GM12891 (cell line): ENCODE data around the gene PKD2.
A peak's percentile ranks its signal among the peaks of the same experiment; 100 is the strongest.

ENCODE experiments used
- DNase-seq: peaks from one replicate; pipeline ENCODE4 v3.0.0; 2011; ENCODE audit warnings: low spot score; ENCODE audit not compliant: insufficient read length
- FAIRE-seq: peaks from 2 replicates; lab custom pipeline; 2011; peaks lifted over from hg19 to GRCh38; lab: Jason Lieb, UNC
- PAX5 ChIP-seq: IDR thresholded peaks from 2 replicates; pipeline ENCODE4 v1.6.1; 2011; ENCODE audit warnings: low read length, moderate library complexity, mild to moderate bottlenecking; ENCODE audit not compliant: insufficient read depth, severe bottlenecking
- POLR2A ChIP-seq: IDR thresholded peaks from 2 replicates; pipeline ENCODE4 v1.6.1; 2011; ENCODE audit warnings: low read depth, low read length, control low read depth
- POLR2AphosphoS5 ChIP-seq: IDR thresholded peaks from 2 replicates; pipeline ENCODE4 v1.6.1; 2011; ENCODE audit warnings: low read depth, low read length, control low read depth
- POU2F2 ChIP-seq: IDR thresholded peaks from 2 replicates; pipeline ENCODE4 v1.6.1; 2011; ENCODE audit warnings: low read depth, mild to moderate bottlenecking, control low read depth, low read length, moderate library complexity
- SPI1 ChIP-seq: IDR thresholded peaks from 2 replicates; pipeline ENCODE4 v1.6.1; 2011; ENCODE audit warnings: low read depth, low read length, control low read depth
- TAF1 ChIP-seq: IDR thresholded peaks from 2 replicates; pipeline ENCODE4 v1.6.1; 2011; ENCODE audit warnings: low read depth, low read length, control low read depth

The PKD2 gene

DNA sequence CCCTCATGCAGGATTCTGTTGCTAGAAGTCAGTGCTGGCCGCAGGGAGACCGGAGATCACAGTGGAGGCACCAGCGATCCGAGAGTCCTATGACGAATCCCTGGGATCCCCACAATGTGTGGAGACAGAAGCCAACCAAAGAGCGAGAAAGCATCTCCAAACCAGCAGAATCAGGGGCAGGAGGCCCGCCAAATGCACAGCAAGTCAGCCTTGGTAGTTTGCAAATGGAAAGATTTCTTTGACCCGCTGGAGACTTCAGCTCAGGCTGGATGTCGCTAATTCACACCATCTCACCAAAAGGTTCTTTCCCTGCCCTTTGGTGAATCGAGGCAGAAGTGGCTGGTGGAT is 505 bp upstream of the PKD2 start:
- DNase-seq = no peak
- no peak for FAIRE-seq
- no peak for TF ChIP-seq POU2F2
- no peak for TF ChIP-seq TAF1
- TF ChIP-seq POLR2A = no peak
- TF ChIP-seq POLR2AphosphoS5 = no peak
- TF ChIP-seq SPI1 = no peak

DNA sequence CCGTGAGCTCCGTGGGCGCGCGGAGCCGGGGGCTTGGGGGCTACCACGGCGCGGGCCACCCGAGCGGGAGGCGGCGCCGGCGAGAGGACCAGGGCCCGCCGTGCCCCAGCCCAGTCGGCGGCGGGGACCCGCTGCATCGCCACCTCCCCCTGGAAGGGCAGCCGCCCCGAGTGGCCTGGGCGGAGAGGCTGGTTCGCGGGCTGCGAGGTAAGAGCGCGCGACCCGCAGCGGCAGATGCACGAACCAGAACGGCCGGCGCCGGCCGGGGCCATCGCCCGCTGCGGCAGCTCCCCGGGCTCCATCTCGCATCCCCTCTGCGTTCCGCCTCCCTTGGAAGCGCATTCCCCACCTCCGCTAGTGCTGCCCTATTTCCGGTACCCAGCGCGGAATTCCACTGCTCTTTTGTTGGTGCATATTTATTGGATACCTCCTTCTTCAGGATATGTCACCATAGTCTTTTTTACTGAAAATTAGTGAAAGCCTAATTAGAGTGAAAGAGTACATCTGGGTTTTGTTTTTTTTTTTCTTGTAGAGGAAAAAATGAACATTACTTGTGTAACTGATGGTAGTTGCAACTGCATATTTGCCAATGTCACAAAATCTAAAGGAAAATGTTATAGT is 797 bp downstream of the PKD2 start:
- peak; percentile 27 for DNase-seq
- no peak for FAIRE-seq

DNA sequence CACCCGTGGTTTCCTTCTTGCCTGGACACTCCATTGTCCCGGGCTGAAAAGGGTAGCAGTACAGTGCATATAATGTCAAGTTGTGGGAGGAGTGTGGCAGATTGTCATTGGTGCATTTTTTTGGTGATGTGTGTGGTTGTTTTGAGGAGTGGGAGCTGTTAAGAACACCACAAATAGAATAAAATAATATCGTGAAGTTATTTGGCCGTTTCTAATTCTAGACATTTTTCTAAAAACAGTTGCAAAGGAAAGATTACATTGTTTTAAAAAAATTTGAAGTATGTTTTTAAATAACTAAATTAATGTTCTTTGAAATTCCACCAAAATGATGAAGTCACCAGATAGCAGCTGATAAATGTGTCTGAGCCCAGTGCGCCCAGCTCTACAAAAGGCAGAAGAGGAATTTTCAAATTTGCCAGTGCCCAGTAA is 1.3 kb downstream of the PKD2 start:
- no peak for DNase-seq

More for the DNA sequence above, 797 bp downstream of the PKD2 start:
- TF ChIP-seq POLR2A (no peak), POU2F2 (no peak), PAX5 (no peak), TAF1 (no peak), POLR2AphosphoS5 (no peak), SPI1 (no peak)

DNA sequence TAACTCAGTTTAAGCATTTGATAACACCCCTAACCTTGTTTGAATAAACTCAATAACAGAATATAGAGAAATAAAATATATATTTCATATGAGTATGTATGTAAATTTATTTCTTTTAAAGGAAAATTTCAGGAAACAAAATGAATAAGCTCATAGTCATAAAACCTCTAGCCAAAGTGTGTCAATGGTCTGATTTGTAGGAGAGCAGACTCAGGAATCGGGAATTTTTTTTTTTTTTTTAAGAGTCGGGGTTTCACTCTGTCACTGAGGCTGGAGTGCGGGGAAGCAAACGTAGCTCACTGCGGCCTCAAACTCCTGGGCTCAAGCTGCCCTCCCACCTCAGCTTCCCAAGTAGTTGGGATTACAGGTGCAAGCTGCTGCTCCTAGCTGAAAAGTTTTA is 2.4 kb downstream of the PKD2 start:
- no peak for FAIRE-seq
- TF ChIP-seq TAF1 = no peak

More for the DNA sequence above, 1.3 kb downstream of the PKD2 start:
- TF ChIP-seq PAX5 = no peak
- no peak for TF ChIP-seq POU2F2
- no peak for TF ChIP-seq POLR2AphosphoS5
- no peak for TF ChIP-seq POLR2A
- no peak for TF ChIP-seq TAF1
- no peak for TF ChIP-seq SPI1
- peak; percentile 38 for FAIRE-seq

DNA sequence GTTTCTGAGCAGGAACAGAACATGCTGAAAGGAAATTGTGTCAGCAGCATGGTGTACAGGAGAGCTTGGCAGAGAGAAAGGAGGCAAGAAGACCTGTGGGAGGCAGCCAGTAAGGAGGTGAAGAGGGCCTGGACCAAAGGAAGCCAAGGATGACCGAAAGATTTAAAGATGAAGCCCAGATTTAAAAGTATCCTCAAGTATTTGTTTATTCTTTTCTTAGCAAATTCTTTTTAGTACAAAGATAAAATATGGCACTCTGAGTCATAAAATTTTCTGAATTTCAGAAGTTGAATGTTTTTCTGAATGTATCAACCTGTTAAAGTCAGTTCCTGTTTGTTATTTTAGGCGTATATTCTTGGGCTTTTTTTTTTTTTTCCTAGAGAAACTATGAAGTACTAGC is 3.5 kb downstream of the PKD2 start:
- TF ChIP-seq PAX5 (no peak), POLR2AphosphoS5 (no peak), SPI1 (no peak), POU2F2 (no peak), TAF1 (no peak), POLR2A (no peak)
- FAIRE-seq (no peak), DNase-seq (no peak)

More for the DNA sequence above, 2.4 kb downstream of the PKD2 start:
- DNase-seq = no peak

DNA sequence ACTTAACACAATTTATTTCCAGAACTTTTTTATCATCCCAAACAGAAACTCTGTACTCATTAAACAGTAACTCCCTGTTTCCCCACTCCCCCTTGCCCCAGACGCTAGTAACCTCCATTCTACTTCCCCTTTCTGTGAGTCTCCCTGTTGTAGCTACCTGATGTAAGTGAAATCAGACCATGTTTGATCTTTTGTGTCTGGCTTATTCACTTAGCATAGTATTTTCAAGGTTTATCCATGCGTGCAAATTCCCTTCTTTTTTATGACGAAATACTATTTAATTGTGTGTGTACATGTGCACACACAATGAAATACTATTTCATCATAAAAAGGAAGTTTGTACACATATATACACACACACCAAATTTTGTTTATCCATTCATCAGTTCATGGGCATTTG is 5.2 kb downstream of the PKD2 start:
- TF ChIP-seq POLR2AphosphoS5 (no peak), TAF1 (no peak), SPI1 (peak; percentile 81), PAX5 (no peak)
- FAIRE-seq (peak; percentile 85), DNase-seq (no peak)

DNA sequence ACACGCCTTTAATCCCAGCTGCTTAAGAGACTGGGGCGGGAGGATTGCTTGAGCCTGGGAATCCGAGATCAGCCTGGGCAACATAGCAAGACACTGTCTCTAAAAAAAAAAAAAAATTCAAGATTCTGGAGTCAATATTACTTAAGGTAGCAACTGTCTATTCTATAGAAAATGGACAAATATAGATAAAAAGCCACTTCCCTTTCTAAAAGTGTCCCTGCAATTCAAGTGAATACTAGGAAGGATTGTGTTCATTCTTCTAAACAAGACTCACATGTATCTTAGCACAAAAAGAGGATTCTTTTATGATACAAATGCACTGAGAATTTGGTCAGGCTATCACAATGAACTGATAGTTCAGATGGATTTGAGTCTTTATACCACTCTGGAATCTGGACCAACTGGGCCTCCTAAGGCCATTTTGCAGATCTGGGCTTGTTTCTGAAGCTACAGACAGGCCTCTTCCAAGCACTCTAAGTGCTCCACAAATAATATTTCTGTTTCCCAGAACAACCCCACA is 7.0 kb downstream of the PKD2 start:
- DNase-seq (no peak), FAIRE-seq (no peak)
- TF ChIP-seq POLR2AphosphoS5 (no peak), PAX5 (no peak), POU2F2 (no peak), TAF1 (no peak), POLR2A (no peak)

DNA sequence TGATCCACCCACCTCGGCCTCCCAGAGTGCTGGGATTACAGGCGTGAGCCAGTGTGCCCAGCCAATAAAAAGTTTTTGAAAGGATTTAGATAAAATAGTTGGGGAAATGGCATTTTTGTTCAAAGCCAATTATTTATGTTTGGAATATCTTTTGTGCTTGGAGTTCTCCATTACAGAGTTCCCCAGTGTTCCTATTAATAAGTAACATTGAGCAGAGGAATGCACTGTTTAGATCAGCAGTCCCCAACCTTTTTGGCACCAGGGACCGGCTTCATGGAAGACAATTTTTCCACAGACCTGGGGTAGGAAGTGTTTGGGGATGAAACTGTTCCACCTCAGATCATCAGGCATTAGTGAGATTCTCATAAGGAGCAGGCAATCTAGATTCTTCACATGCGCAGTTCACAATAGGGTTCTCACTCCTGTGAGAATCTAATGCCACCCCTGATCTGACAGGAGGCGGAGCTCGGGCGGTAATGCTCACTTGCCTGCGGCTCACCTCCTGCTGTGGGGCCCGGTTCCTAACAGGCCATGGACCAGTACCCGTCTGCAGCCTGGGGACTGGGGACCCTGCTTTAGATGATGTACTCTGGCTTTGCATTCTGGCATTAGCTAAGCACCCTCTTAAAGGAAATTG is 8.3 kb downstream of the PKD2 start:
- FAIRE-seq = no peak
- TF ChIP-seq PAX5 (no peak), POLR2AphosphoS5 (no peak), SPI1 (no peak), POLR2A (no peak), POU2F2 (no peak), TAF1 (no peak)
- no peak for DNase-seq

DNA sequence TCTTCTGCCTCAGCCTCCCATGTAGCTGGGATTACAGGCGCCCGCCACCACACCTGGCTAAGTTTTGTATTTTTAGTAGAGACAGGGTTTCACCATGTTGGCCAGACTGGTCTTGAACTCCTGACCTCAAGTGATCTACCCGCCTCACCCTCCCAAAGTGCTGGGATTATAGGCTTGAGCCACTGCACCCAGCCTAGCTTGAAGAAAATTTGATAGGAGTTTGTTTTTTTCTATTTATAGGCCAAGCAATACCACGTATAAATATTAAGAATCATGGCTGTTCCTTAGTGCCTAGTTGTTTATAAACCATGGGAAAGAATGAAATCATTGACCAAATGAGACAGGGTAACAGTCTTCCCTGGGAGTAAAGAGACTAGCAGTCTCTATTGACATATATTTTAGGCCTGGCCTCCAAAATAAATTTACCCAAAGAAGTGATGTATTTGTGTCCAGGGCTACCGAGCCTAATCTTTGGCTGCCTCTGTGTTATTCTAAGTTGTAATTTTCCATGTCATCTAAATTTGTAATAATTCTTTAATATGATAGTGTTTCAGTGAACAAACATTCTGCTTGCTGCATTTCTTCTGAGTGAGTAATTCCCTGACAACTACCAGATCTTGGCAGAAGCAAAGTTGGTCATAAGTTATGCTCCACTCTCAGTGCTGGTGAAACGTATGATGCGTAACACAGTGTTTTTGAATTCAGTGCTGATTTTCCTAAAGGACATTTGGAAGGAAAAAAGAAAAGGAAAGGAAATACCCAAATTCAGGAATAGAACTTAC is 10.3 kb downstream of the PKD2 start:
- DNase-seq (no peak), FAIRE-seq (no peak)
- TF ChIP-seq TAF1 (no peak), POU2F2 (no peak), PAX5 (no peak), POLR2AphosphoS5 (no peak), POLR2A (no peak), SPI1 (no peak)

DNA sequence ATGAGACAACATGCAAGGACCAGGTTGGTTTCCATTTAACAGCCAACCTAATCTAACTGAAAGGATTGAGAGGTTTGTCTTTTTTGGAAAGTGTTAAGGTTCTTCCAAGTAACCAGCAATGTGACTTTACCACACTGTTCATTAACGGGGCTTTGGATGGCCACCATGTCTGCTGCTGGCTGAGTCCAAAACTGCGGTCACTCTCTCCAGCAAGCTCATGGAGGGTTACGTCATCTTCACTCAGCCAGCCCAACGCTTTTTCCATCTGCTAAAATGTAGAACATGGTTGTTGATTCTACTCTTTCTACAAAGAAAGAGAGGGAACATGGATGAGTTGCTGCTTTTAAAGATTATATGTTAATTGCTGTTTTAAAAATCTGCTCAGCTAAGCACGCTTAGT is 11.0 kb downstream of the PKD2 start:
- DNase-seq = no peak
- no peak for TF ChIP-seq SPI1
- FAIRE-seq = no peak
